Fibroblast of gingiva (primary cell): ENCODE data around the gene BAG3.
"Not testable (repeated sequence)": the region's sequence is repeated elsewhere in the genome, so short reads cannot be mapped to it uniquely, and the experiment has no call there.

Source experiments
- DNase-seq: peaks from one replicate; pipeline ENCODE4 v3.0.0-alpha.2; 2011; ENCODE audit warnings: low read depth

BAG3 gene

DNA sequence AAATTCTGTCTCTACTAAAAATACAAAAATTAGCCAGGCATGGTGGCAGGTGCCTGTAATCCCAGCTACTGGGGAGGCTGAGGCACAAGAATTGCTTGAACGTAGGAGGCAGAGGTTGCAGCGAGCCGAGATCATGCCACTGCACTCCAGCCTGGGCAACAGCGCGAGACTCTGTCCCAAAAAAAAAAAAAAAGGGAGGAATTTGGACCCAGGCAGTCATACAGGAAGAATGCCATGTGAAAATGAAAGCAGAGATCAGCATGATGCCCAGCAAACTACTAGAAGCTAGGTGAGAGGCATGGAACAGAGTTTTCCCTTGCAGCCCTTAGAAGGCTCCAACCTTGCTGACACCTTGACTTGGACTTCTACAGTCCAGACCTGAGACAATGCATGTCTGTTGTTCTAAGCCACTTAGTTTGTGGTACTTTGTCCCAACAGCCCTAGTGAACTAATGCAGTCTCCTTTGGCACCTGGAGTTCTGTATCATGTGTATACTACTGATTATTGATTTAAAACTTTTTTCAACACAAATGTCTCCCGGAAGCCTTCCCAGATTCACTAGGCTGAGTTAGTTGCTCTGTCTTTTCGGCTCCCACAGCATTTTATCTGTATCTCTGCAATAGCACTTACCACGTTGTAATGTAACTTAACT is 10.2 kb upstream of the BAG3 start:
- DNase-seq: no peak

GRCh38 chr10:119642556-119643111 is 8.5 kb upstream of the BAG3 start:
- no peak for DNase-seq

DNA sequence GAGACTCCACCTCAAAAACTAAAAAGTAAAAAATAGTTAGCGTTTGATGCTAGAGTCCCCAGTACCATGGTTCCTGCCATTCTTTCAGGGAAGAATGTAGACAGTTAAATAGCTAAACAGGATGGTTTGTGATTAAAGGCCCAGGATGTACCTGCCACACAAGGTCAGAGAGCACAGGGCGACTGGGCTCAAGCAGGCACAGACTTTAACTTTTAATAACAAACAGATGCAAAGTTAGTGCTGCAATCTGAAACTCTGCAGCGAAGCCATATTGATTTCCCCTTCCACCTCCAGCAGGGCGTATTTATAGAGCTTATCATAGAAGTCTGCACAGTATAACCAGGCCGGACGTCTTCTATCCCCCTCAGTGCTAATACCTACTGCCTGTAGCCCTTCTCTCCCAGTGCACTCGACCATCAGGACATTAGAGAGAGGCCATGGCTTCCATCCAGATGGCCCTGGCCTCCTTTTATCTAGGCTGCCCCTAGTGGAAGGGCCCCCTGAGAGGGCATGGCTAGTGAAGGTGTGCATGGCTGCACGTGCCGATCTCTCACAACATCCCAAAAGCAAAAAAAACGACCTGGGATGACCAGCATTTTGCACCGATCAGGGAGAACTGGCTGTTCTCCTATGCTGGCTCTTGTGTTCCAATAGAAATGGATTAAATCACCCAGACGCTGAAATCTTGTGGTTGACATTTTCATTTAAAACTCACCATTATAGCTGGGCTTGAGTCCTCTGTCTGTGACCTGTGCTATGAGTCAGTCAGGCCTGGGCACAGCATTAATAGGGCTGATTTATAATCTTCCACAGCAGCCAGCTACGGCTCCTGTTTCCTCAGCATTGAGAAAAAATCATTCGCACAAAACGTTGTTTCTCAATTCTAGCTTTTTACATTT is 7.6 kb upstream of the BAG3 start:
- peak; percentile 22 for DNase-seq

DNA sequence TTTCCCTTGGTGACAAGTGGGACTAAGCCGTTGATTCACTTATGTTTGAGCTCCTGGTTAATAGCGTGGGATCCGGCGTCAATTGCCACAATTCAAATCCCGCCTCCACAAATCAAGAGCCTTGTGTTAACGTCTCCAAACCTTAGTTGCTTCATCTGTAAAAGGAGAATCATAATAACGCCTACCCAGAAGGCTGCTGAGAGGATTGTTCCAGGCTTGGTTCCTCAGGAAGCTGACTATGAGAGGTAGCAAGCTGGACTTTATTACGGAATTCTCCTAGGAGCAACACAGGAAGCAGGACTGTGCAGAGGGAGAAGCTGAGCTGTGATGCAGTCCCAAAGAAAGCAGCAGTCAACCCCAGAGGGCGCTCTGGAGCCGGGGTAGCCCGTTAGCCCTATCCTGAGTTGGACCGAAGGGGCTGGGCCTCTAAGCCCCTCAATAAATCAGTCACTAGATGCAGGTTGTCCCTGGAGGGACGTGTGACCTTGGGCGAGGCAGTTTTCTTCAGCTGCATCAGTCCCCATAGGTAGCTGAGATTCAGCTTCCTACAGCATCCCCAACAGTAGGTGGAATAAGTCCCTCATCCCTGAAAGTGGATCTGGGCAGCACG is 6.9 kb upstream of the BAG3 start:
- no peak for DNase-seq

GRCh38 chr10:119644994-119645393 is 6.2 kb upstream of the BAG3 start:
- DNase-seq: no peak

- no peak for DNase-seq
Measured at GRCh38 chr10:119650062-119650461, 1.1 kb upstream of the BAG3 start.

DNA sequence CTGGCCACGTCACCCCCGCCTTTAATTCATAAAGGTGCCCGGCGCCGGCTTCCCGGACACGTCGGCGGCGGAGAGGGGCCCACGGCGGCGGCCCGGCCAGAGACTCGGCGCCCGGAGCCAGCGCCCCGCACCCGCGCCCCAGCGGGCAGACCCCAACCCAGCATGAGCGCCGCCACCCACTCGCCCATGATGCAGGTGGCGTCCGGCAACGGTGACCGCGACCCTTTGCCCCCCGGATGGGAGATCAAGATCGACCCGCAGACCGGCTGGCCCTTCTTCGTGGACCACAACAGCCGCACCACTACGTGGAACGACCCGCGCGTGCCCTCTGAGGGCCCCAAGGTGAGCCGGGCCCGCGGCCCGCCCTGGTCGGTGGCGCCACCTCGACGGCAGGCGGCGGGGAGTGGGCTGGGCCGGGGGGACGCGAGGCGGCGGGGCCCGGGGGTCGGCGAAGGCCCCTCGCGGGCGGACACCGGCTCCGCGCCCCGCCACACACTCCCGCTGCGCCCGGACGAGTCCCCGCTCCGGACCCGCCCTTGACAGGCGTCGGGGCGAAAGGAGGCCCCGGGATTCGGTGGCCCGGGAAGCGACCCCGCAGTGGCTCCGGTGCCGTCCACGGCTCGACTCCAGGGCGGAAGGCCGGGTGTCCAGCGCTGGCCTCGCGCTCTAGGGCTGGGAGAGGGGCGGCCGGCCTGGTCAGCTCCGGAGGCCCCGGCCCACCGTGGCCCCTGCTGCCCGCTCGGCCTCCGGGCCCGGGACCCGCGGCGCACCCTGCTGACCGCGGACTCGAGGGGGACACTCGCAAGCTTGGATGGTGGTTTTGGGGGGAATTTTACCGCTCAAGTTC is 557 bp downstream of the BAG3 start:
- no peak for DNase-seq

DNA sequence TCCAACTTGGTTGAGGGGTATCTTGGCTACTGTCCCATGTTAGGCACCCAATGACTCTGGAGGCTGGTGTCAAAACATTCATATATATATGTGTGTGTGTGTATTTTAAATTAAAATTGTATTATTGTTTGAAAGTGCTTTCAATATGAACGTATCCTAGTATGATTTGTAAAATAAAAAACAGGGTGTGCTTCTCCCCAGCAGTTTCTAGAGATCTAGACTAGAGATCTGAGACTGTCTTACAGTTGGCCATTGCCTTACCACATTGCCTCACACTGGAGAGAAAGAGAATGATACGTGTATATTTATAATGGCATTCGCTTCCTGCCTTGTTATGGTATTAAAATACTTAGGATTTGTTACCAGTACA is 1.2 kb downstream of the BAG3 start:
- DNase-seq: peak; percentile 72

DNA sequence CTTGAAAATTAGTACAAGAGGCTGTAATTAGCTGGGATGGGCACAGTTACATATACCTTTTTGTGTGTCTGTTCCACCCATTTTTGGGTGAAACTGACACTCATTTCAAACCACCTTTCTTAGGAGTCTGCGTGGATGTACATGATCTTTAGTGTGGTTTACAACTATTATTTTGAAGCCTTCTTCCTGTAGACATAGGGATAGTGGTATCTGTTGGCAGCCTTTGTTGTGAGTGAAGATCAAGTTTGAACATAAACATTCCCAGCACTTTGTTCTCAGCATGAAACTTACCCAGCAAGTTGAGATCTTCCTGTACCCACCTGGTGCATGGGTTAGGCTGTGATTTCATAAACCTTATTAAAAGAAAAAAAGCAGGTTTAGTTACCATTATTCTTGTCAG is 2.0 kb downstream of the BAG3 start:
- no peak for DNase-seq

- DNase-seq: no peak
Measured at GRCh38 chr10:119653916-119654315, 2.7 kb downstream of the BAG3 start.

DNA sequence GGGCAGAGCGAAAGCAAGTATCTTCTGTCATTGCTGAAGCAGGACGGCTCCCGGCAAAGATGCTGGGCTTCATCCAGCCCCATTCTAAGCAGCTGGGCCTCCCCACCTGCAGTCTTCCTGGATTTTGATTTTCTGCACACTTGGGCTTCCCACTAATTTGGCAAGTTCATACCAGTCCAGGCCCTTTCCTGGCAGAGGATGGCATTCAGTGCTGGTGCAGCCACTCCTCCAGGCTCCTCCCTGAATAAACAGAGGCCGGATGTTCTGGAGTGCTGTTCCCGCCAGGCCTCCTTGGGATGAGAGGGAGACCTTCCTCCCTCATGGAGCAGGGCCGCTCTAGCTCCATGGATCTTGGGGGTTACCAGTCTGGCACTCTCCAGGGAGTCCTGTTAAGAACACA is 3.4 kb downstream of the BAG3 start:
- DNase-seq: peak; percentile 57

- peak; percentile 69 for DNase-seq
Measured at GRCh38 chr10:119655566-119656001, 4.4 kb downstream of the BAG3 start.

DNA sequence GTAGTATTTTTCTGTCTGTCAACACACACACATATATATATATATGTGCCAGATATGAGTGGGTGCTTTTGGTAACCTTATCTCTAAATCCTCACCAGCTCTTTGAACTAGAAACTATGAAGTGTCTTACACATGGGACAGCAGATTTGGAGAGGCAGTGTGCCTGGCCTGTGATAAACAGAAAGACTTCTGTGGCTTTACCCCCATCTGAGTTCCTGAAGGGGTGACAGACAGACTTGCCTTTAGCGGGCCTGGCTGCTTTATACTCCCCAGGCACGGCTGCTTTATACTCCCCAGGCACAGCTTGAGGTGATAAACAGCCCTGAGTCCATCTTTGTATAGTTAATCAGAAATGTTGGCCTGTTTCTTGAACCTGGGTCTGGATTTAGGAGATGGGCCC is 5.6 kb downstream of the BAG3 start:
- no peak for DNase-seq

DNA sequence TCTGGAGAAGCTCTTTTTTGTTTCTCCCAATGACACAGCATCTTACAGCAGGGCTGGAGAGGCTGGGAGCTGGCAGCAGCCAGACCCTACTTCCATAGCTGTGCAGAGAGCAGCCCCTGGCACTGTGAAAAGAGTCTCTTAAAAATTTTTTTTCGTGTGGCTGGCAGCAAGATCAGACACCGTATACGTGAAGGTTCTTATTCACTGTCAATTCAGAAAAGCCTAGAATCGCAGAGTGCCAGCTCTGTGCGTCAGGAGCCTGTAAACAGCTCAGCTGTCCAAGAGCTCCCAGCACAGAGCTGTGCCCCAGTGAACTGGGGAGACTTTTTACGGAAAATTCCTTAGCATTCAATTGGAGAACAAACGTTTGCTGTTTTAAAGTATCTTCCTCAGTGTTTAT is 6.5 kb downstream of the BAG3 start:
- no peak for DNase-seq

GRCh38 chr10:119658274-119658673 is 7.1 kb downstream of the BAG3 start:
- DNase-seq: peak; percentile 88

DNA sequence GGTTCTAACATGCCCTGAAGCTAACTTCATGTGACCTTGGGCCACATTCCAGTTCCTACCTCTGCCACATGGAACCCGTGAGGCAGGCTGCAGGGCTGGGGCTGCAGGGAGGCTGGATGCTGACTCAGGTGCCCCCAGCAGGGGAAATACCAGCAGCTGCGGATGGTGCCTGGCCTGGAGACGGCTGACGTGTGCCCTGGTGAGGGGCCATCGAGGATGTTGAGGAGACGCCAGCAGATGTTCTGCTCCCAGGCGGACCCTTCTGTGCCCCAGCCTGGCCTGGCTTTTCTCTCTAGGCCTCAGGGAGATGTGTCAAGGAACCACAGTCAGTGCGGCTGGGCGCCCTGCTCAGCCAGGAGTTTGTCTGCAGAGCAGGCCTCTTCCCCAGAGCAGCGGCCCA is 8.8 kb downstream of the BAG3 start:
- DNase-seq: no peak

DNA sequence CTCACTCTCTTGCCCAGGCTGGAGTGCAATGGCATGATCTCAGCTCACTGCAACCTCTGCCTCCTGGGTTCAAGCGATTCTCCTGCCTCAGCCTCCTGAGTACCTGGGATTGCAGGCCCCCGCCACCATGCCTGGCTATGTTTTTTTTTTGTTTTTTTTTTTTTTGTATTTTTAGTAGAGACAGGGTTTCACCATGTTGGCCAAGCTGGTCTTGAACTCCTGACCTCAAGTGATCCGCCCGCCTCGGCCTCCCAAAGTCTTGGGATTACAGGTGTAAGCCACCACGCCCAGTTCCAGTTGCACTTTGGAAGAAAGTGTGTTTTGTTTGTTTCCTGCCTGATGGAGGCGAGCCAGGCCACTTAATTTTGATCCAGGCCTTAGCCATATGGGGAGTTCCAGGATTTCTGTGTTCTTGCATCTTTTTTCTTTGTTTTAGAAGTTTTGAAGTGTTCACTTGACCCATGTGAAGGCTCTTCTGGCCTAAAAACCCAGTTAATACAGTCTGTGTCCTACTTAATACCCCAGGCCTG is 11.0 kb downstream of the BAG3 start:
- DNase-seq: not testable (repeated sequence)

- DNase-seq: peak; percentile 45
Measured at GRCh38 chr10:119663866-119664698, 12.9 kb downstream of the BAG3 start.

DNA sequence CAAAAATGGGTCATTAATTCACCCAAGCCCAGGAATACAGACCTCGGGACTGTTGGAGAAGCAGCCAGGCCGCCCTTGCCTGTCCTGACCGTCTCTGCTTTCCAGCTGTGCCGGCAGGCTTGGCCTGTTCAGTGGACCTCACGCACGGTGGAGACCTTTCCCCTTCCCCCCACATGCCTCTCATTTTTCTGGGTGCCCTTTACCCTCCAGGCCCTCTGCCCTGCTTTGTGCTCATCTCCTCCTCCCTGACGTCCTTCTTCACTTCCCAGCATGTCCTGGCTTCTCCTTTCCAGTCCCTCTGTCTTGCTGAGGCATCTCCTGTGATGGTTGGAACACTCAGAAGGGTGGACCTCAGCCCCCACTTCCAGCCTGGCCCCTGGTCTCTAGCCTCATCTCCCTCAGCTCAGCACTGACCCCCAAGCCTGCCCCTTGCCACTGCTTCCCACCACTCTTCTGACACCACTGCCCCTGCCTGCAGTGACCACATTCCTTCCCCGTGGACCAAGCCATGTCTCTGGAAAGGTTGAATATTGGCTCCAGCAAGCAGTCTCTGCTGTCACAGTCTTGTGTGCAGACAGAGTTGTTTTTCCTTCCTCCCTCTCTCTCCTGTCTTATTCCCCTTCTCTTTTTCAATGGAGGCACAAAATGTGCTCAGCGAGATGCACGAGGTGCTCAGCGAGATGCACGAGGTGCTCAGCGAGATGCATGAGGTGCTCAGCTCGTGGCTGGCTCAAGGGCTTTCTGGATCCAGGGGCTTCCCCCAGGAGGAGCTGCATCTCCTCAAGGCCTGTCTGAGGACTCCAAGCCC is 14.9 kb downstream of the BAG3 start:
- DNase-seq: peak; percentile 79

DNA sequence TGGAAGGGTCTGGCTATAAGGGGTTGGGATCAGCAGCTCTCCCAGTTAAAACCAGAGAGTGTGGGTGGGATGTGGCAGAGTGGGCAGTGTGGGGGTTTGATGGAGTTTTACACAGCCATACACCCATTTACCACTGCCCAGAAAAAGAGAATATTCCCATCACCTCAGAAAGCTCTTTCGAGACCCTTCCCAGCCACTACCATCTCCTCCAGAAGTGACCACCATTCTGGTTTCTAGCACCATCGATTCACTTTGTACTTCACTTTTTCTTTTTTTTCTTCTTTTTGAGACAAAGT is 15.5 kb downstream of the BAG3 start:
- no peak for DNase-seq
